ENCODE measurements around the gene FAM114A1.
A peak's percentile ranks its signal among the peaks of the same experiment; 100 is the strongest.
"Not testable (repeated sequence)": the region's sequence is repeated elsewhere in the genome, so short reads cannot be mapped to it uniquely, and the experiment has no call there.

Gene FAM114A1

DNA sequence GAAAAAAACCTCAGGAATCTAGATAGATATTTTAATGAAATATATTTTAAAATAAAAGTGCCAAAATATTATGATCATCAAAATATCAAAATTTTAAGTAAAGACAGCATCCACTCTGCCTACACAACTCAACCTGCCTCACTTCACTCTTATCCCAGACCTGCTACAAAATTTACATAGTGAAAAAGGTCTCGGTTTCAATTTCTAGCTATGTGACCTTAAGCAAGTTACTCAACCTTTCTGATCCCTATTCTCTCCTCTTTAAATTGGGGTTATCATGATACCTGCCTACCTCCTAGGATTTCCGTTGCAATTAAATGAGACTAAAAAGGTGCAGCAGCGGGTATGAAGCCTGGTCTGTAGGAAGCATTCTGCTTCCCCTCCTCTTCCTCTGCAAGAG is 72.9 kb downstream of the FAM114A1 start:
- DNase-seq, result no peak

- not testable (repeated sequence) for DNase-seq
Observed at GRCh38 chr4:38941906-38942305, 74.3 kb downstream of the FAM114A1 start.

GRCh38 chr4:38943343-38943742 is 75.7 kb downstream of the FAM114A1 start:
- no peak for DNase-seq

- DNase-seq, result no peak
Observed at GRCh38 chr4:38944440-38944839, 76.8 kb downstream of the FAM114A1 start.

GRCh38 chr4:38946919-38947318 is 79.3 kb downstream of the FAM114A1 start:
- DNase-seq, result no peak

DNA sequence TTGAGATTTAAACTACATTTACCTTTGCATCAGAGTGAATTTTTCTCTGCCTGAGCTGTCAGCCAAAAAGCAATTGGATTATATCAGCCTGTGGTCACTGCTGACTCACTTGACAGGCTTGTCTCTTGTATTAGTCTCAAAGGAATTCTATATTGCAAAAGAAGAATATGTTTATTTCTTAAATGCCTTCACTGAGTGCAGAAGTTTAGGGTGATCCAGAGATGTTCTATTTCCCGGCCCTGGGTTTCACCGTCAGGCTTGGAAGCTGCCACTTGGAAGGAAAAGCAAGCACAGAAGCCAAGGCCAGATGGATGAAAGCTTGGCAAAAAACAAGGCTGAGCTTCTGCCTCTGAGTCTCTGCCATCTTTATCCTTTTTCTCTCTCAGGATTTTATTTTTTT is 80.9 kb downstream of the FAM114A1 start:
- no peak for DNase-seq

- peak in 5 of 6 experiments; percentile 3 to 76 (median 66) for DNase-seq
Observed at GRCh38 chr4:38949411-38950051, 81.9 kb downstream of the FAM114A1 start.

- no peak for DNase-seq
Observed at GRCh38 chr4:38950159-38950558, 82.6 kb downstream of the FAM114A1 start.

DNA sequence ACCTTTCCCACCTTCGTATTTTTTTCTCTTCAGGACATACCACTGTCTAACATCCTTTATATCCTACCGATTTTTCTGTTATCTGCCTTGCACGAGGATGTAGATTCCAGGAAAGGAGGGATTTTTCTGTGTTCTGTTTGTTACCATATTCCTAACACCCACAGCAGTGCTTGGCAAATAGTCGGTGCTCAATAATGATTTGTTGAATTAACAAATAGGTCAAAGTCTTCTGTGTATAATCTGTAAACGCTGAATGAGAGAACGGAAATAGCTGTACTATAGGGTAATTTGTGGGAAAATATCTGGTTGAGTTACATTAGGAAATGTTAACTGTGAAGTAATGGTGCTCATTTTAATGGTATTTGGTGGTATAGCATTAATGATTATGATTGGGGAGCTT is 83.1 kb downstream of the FAM114A1 start:
- DNase-seq, result no peak

DNA sequence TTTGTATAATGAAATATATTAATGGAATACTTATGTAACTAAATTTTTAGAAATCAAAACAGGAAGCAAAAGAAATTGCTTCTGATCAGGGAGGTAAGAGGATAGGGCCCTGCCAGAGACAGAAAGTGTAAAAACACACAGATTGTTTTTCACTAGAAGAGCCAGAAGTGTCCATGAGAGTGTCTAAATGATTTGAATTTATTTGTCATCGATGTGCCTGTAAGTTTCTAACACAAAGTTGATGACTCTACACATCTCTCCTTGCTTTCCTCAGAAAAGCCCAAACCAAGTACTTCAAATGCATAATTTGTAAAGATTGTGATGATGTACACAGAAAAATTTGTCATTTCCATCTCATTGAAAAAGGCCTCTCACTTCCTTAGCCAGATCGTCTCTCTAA is 84.0 kb downstream of the FAM114A1 start:
- DNase-seq, result no peak

DNA sequence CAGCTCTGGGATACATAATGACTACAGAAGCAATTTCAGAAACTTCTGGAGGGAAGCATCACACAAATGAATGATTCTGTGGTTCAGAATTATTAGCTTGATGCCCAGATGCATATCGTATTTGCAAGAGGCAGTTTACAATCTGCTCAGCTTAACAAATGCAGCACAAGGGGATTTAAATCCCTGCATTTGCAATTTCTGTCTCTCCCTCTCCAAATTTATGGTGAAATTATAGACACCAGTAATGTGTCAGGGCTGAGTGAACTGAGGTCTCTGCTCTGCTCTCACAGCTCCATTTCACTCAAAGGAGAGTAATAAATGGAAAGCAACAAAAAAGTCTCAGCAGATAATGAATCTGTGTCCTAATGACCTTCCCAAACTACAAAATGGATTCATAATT is 84.4 kb downstream of the FAM114A1 start:
- no peak for DNase-seq

GRCh38 chr4:38954727-38955126 is 87.1 kb downstream of the FAM114A1 start:
- DNase-seq, result no peak

DNA sequence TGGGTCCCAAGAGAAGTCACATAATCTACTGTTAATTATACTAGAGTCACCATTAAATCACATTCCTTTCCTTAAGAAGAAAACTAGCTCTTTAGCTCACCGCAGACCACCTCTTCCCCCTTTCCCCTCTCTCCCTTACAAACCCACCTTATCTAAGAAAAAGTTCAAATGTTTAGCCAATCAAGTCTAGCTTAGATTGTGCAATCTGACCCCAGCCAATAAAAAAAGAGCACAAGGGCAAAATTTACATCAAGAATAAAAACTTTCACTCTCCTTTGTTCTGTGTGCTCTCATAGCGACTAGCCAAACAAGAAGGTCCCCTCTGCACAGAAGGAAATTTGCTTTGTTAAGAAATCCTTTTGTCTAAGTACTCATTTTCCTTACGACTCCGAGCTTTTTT is 88.4 kb downstream of the FAM114A1 start:
- DNase-seq, result no peak

- DNase-seq, result no peak
Observed at GRCh38 chr4:38957261-38957815, 89.7 kb downstream of the FAM114A1 start.

GRCh38 chr4:38957893-38958292 is 90.3 kb downstream of the FAM114A1 start:
- DNase-seq, result no peak

DNA sequence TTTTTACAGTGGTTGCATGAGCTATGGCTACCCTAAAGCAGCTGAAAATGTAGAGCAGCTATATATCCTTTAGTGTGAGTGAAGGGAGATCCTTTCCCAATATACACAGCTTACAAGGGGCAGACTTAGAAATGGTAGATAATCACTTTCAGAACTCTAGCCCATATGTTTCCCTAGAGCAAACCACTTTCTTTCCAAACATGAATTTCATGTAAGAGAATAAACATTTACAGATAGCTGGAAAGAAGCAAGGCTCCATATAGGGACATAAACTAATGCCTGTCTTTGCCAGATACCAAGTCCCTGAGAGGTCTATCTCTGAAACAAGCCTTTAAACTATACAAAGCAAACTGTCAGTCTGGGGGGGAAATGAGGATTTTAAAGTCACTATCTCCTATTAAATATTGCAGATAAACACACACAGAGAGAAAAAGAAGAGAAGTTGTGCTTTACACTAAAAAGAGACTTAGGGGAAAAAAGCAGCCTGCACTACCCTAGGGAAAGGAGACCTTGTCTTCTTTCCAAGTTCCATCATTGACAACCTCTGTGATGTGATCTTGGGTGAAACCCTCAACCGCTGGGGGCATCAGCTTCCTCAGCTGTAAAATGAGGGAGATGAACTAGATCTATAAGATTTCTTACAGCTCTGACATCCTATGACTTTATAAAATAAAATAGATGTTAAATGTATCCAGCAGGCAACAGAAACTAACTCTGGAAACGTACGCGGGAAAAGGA is 91.0 kb downstream of the FAM114A1 start:
- no peak for DNase-seq

- DNase-seq, result not testable (repeated sequence)
Observed at GRCh38 chr4:38959248-38959647, 91.6 kb downstream of the FAM114A1 start.

GRCh38 chr4:38964942-38965775 is 97.6 kb downstream of the FAM114A1 start:
- no peak for DNase-seq

GRCh38 chr4:38965866-38966265 is 98.3 kb downstream of the FAM114A1 start:
- DNase-seq, result peak in 1 of 6 experiments; percentile 4

- no peak for DNase-seq
Observed at GRCh38 chr4:38967260-38968095, 99.9 kb downstream of the FAM114A1 start.

DNA sequence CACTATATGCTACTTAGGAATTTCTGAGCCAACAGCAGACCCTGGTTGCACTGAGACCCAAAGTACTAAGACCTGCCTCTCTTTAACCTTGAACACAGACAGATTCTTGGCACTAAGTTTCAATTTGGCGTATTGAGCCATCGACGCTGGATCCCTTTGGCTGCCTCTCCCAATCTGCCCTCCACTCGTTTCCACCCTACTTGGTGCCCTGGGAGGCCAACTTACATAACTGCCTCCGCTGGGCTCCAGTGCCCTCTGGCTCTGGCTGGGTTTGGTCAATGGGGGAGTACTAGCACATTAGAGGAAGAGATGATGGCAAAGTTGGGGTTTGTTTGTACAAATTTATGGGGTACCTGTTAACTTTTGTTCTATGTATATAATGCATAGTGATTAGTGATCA is 101.1 kb downstream of the FAM114A1 start:
- DNase-seq, result no peak

DNA sequence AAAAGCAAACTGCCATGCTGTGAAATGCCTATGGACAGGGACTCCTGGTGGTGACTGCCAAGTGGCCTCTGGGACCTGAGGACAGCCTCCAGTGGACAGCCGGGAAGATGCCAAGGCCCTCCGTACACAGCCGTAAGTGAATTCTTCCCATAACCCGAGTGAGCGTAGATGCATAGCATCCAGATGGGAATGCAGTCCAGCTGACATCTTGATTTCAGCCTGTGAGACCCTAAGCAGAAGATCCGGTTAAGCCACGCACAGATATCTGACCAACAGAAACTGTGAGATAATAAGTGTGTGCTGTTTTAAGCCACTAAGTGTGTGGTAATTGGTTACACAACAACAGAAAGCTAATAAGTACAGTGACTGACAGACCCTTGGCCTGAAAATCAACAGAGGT is 108.7 kb downstream of the FAM114A1 start:
- no peak for DNase-seq
